Ishikawa (cell line): ENCODE results near the gene GRAMD4.

ENCODE experiments used
- CEBPB ChIP-seq: IDR thresholded peaks from 2 replicates; pipeline ENCODE4 v1.6.1; 2012
- CREB1 ChIP-seq: IDR thresholded peaks from 2 replicates; pipeline ENCODE4 v1.6.1; 2012; ENCODE audit warnings: low read depth
- EGR1 ChIP-seq: IDR thresholded peaks from 2 replicates; pipeline ENCODE4 v1.6.1; 2012
- EP300 ChIP-seq: IDR thresholded peaks from 2 replicates; pipeline ENCODE4 v1.6.1; 2012; ENCODE audit warnings: borderline replicate concordance
- FOXM1 ChIP-seq: IDR thresholded peaks from 2 replicates; pipeline ENCODE4 v1.6.1; 2012; ENCODE audit warnings: low read depth, borderline replicate concordance
- MAX ChIP-seq: IDR thresholded peaks from 2 replicates; pipeline ENCODE4 v1.6.1; 2012
- NFIC ChIP-seq: IDR thresholded peaks from 2 replicates; pipeline ENCODE4 v1.6.1; 2012
- RAD21 ChIP-seq: IDR thresholded peaks from 2 replicates; pipeline ENCODE4 v1.6.1; 2012; ENCODE audit warnings: low read depth
- TAF1 ChIP-seq: IDR thresholded peaks from 2 replicates; pipeline ENCODE4 v1.6.1; 2012; ENCODE audit warnings: low read depth, mild to moderate bottlenecking
- TCF12 ChIP-seq: IDR thresholded peaks from 2 replicates; pipeline ENCODE4 v1.6.1; 2012; ENCODE audit warnings: low read depth
- TEAD4 ChIP-seq: IDR thresholded peaks from 2 replicates; pipeline ENCODE4 v1.6.1; 2012
- YY1 ChIP-seq: IDR thresholded peaks from 2 replicates; pipeline ENCODE4 v1.6.1; 2012; ENCODE audit warnings: low read depth
- ZBTB7A ChIP-seq: IDR thresholded peaks from 2 replicates; pipeline ENCODE4 v1.6.1; 2012; ENCODE audit warnings: low read depth
- TF ChIP-seq, protein P1 (sequence below): IDR thresholded peaks from 2 replicates; pipeline ENCODE4 v1.6.1; 2012; ENCODE audit warnings: low read depth, mild to moderate bottlenecking
- TF ChIP-seq, protein P2 (sequence below): IDR thresholded peaks from 2 replicates; pipeline ENCODE4 v1.6.1; 2012

Gene GRAMD4

GRCh38 chr22:46586531-46587011 lies 33.6 kb upstream of the GRAMD4 start:
- TF ChIP-seq NFIC (no peak), EP300 (no peak), TAF1 (no peak), ZBTB7A (no peak)
- TF ChIP-seq, protein P1, sequence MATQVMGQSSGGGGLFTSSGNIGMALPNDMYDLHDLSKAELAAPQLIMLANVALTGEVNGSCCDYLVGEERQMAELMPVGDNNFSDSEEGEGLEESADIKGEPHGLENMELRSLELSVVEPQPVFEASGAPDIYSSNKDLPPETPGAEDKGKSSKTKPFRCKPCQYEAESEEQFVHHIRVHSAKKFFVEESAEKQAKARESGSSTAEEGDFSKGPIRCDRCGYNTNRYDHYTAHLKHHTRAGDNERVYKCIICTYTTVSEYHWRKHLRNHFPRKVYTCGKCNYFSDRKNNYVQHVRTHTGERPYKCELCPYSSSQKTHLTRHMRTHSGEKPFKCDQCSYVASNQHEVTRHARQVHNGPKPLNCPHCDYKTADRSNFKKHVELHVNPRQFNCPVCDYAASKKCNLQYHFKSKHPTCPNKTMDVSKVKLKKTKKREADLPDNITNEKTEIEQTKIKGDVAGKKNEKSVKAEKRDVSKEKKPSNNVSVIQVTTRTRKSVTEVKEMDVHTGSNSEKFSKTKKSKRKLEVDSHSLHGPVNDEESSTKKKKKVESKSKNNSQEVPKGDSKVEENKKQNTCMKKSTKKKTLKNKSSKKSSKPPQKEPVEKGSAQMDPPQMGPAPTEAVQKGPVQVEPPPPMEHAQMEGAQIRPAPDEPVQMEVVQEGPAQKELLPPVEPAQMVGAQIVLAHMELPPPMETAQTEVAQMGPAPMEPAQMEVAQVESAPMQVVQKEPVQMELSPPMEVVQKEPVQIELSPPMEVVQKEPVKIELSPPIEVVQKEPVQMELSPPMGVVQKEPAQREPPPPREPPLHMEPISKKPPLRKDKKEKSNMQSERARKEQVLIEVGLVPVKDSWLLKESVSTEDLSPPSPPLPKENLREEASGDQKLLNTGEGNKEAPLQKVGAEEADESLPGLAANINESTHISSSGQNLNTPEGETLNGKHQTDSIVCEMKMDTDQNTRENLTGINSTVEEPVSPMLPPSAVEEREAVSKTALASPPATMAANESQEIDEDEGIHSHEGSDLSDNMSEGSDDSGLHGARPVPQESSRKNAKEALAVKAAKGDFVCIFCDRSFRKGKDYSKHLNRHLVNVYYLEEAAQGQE = no peak

DNA sequence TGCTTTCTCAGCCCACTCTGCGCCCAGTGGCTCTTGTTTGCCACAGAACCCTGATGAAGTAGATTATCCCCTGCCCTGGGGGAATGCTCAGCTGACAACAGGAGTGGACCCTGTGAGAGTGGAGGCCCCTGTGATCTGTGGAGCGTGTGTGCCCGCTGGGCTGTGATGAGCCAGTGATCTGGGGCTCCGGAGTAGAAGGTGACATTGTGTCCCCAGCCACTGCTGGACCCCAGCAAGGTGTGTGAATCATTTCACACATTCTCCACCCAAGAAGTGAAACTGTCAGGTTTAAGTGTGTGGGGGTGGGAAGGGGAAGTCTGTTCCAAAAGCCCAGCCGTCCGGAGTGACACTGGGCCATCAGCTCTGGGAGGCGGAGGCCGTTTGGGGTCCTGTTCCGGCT lies 33.1 kb upstream of the GRAMD4 start:
- TF ChIP-seq YY1 = no peak
- TF ChIP-seq, protein P1 = no peak
- TF ChIP-seq, protein P2, sequence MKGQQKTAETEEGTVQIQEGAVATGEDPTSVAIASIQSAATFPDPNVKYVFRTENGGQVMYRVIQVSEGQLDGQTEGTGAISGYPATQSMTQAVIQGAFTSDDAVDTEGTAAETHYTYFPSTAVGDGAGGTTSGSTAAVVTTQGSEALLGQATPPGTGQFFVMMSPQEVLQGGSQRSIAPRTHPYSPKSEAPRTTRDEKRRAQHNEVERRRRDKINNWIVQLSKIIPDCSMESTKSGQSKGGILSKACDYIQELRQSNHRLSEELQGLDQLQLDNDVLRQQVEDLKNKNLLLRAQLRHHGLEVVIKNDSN = no peak
- TF ChIP-seq ZBTB7A = no peak
- no peak for TF ChIP-seq MAX
- no peak for TF ChIP-seq EP300
- no peak for TF ChIP-seq TAF1
- TF ChIP-seq FOXM1 = no peak
- TF ChIP-seq CEBPB = no peak
- no peak for TF ChIP-seq NFIC
- TF ChIP-seq CREB1 = no peak
- no peak for TF ChIP-seq RAD21
- no peak for TF ChIP-seq TCF12
- TF ChIP-seq TEAD4 = no peak
- no peak for TF ChIP-seq EGR1

- TF ChIP-seq CREB1 = no peak
- TF ChIP-seq YY1 = no peak
- no peak for TF ChIP-seq EGR1
- no peak for TF ChIP-seq CEBPB
- TF ChIP-seq EP300 = no peak
- no peak for TF ChIP-seq TCF12
- TF ChIP-seq TAF1 = no peak
- no peak for TF ChIP-seq ZBTB7A
- TF ChIP-seq MAX = no peak
- no peak for TF ChIP-seq NFIC
- TF ChIP-seq TEAD4 = no peak
- TF ChIP-seq, protein P2 = no peak
- TF ChIP-seq, protein P1 = no peak
These were observed 32.5 kb upstream of the GRAMD4 start for GRCh38 chr22:46587492-46588278.

DNA sequence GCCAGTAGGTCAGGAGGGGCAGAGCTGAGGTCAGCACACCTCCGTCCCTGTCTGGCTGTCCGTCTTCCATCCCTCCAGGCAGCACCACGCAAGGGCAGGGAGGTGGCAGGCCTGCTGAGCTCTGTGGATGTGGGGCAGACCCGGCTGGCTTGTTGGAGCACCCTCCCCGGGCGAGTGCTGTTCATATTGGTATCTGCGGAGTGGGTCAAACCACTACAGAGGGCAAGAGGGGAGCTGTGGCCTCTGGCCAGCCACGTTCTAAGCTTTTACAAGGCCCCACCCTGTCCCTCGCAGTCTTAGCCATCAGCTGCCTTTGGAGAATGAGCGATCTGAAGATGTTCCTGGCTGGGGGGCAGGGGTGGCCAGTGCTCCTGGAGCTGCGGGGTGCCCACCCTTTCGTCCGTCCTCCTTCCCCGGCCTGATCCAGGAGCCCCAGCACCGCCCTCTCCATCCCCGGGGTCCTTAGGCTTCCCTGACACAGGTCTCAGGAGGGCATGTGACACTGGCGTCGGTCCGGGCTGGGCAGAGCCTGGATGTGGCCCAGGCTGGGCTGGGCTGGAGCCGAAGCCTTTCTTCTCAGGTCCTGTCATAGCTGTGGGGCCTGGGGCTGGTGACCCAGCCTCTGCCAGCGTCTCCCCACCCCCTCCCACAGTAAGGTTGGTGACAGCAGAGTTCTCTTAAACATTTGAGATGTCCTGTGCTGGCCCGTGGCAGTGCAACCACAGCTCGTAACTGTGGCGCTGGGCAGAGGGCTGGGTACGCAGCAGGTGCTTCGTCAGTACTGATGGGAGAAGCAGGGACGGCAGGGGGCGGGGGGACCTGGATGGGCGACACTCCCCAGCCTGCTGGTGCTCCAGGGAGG lies 31.7 kb upstream of the GRAMD4 start:
- no peak for TF ChIP-seq RAD21
- no peak for TF ChIP-seq CEBPB
- no peak for TF ChIP-seq FOXM1
- no peak for TF ChIP-seq TEAD4
- no peak for TF ChIP-seq EP300
- TF ChIP-seq YY1 = no peak
- no peak for TF ChIP-seq NFIC
- no peak for TF ChIP-seq ZBTB7A
- TF ChIP-seq EGR1 = no peak
- no peak for TF ChIP-seq TAF1
- TF ChIP-seq, protein P2 = no peak
- TF ChIP-seq MAX = no peak
- no peak for TF ChIP-seq TCF12
- TF ChIP-seq, protein P1 = no peak
- TF ChIP-seq CREB1 = no peak
